Fibroblast of skin of left quadriceps (primary cell): ENCODE data around the gene INSRR.
A peak's percentile ranks its signal among the peaks of the same experiment; 100 is the strongest.

Source experiments
- DNase-seq, 2 experiments: peaks; one replicate each; pipeline ENCODE4 v3.0.0-alpha.2; 2013; ENCODE audit warnings: low read depth in 2 of 2

The INSRR gene

GRCh38 chr1:156894001-156894400 is 35.1 kb upstream of the INSRR start:
- no peak for DNase-seq

DNA sequence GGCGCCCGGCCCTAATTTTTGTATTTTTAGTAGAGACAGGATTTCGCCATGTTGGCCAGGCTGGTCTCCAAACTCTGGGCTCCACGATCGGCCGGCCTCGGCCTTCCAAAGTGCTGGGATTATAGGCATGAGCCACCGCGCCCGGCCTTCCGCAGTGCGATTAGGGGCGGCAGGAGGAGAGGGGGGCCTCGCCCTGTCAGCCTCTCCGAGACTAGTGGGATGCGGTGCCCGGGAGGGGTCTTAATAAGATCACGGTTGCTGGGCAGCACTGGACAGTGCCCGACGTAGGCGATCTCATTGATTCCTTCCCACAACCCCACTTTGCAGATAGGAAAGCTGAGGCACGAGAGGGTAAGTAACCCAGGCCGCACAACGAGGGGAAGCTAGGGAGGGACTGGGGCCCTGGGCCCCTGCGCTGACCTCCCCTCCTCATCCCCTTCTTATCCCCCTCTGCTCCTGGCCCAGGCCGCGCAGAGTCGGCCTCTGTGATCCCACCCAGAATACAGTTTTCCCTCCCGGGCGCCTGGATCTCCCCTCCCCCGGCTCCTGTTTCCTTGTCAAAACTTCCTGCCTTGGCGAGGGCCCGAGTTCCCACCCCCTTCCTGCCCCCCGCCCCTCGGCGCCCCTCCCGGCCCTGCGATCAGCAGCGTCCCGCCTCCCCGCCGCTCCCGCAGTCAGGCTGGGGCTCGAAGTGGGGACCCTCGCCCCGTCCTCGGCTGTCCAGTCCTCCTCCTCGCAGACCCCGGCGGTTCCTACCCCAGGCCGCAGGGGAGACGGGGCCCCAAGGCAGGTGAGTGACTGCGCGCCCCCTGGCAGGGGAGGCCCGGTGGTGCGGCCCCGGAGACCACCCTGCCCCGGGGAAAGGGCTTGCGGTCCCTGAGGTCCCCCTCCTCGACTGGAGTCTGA is 34.4 kb upstream of the INSRR start, which contains the start of gene PEAR1:
Gene PEAR1, plus strand, starts transcription at position 671 of the 906 bp plus-strand sequence. CDS start 10,209 bp downstream, outside the sequence.
- peak in 1 of 2 experiments; percentile 40 for DNase-seq

- peak; percentile 73 to 74 for DNase-seq
Observed at GRCh38 chr1:156892190-156893047, 33.5 kb upstream of the INSRR start.

GRCh38 chr1:156889802-156890580 is 31.1 kb upstream of the INSRR start:
- DNase-seq, result no peak

- no peak for DNase-seq
Observed at GRCh38 chr1:156887734-156888133, 28.8 kb upstream of the INSRR start.

DNA sequence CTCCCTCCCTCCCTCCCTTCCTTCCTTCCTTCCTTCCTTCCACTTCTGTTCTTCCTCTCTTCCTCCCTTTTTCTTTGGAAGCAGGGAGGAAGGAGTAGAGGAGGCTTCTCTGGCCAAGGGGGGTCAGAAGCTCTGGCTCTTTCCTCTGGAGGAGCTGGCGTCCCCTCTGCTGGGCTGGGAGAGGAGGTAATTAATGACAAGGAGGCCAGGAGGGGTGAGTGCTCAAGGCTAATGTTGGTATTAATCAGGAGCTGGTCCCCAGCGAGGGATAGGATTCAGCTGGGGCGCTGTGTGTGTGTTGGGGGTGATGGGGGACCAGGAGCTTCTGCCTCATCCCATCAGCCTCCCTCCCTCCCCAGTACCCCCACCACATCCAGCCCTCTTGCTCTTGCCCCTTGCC is 28.4 kb upstream of the INSRR start:
- DNase-seq, result no peak

GRCh38 chr1:156886583-156887281 is 27.8 kb upstream of the INSRR start:
- DNase-seq, result no peak

DNA sequence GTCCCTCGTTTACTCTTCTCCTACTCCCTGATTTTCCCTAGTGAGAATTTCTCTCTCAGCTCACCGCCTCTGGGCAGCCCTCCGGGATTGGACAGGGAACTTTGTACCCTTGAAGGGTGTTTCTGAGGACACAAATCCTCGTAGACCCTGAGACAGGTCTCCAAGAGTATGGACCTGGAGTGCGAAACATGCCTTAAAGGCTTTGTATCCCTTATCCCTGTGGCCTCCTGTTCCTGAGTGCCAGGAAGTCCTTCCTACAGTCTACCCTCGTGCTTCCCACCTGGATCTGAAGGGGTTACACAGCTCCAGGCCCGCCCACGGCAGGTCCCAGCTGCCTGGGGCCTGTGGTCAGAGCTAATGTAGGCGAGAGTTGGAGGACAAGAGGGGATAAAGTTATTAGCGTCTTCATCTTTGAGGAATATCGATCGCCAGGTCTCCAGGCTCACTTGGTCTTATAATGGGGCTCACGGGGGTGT is 27.0 kb upstream of the INSRR start:
- DNase-seq, result no peak

DNA sequence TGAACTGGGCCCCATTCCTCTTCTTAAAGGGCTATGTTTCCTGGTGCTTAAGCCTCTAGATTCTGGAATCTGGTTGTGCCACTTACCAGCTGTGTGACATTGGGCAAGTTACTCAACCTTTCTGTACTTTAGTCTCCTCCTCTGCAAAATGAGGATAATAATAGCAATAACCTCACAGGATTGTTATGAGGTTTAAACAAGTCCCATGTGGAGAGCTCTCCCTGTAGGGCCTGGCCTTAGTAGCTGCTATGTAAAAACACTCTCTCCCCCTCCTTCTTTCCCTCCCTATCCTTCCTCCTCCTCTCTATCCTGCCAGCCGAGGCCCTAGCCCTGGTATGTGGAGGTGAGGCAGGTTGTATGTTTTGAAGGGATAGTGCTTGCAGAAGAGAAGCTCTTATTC is 26.4 kb upstream of the INSRR start:
- DNase-seq, result no peak

- no peak for DNase-seq
Observed at GRCh38 chr1:156884560-156885184, 25.8 kb upstream of the INSRR start.

DNA sequence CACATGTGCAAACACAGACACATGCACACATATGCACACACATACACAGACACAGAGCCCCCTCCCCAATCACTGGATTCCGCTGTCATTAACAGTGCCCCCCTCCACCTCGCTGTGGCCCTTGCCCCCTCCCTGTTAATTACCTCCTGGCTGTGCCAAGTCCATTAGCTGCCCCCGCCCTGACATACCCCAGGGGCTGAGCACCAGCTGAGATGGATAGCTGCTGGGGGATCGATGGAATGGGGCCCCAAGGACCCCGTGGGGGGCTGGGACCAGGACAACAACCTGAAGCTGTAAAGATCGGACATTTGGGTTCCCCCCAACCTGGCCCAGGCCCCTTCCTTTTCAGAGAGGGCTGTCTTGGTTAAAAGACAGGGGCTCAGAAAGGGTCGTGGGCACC is 25.0 kb upstream of the INSRR start:
- DNase-seq, result no peak

DNA sequence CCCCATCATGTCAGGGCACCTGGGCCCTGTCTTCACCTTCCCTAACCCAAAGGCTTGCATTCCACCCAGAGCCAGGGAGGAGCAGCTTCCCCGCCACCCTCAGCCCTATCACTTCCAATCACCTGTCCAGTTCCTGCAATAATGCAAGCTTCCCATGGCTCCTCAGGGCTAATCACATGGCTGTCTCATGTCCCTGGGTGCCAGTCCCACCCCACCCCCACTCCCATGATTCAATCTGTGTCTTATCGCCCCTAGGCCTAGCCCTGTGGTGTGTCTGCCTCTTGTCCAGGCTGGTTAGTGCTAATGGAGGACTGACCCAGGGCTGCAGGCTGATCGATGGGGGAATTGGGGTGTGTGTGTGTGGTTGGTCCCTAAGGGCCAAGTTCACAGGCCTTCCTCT is 23.6 kb upstream of the INSRR start:
- DNase-seq, result no peak

GRCh38 chr1:156881663-156882062 is 22.7 kb upstream of the INSRR start:
- DNase-seq, result no peak

DNA sequence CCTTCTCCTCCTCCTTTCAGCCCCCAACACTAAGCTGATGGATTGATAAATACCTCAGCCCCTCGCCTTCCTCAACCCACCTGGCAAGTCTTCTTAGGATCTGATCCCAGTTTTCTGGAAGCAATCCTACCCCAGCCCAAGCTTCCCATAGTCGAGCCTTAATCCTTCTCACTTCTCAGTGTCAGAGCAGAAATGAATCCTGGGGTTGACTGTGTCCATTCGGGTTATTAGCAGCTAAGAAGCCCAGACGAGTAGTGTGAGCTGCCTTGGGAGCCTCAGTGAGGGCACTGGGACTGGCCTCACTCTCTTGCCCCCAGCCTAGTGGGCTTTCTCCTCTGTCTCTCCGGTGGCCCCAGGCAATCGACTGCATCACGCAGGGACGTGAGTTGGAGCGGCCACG is 22.2 kb upstream of the INSRR start:
- no peak for DNase-seq

DNA sequence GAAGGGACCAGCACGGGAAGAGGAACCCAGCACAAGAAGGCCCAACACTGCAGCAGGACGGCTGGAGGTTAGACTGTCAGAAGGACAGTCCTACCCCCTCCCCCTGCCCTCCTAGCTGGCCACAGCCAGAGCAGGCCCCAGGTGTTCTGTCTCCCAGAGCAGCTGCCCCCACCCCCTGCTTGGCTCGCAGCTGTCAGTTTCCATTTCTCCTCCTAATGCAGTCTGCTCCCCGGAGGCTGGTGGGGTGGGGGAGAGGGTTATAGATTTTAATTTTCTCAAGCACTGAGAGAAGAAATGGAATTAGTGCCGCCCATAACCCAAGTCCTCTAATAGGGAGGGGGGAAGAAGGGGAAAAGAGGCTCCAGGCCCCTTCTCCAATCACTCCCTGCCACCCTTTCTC is 21.6 kb upstream of the INSRR start:
- no peak for DNase-seq

DNA sequence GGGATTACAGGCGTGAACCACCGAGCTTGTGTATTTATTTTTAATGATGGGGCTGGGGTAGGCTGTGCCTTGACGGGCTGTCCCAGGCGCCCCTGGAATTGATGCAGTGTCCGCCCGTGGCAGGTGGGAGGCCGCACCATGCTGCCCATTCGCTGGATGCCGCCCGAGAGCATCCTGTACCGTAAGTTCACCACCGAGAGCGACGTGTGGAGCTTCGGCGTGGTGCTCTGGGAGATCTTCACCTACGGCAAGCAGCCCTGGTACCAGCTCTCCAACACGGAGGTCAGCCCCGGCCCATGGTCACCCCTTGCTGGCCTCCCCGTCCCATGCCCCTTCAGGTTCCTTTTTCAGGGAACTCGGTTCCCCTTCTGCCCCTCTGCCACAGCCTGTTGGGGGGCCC is 21.0 kb upstream of the INSRR start:
- no peak for DNase-seq

- no peak for DNase-seq
Observed at GRCh38 chr1:156877433-156878170, 18.7 kb upstream of the INSRR start.

DNA sequence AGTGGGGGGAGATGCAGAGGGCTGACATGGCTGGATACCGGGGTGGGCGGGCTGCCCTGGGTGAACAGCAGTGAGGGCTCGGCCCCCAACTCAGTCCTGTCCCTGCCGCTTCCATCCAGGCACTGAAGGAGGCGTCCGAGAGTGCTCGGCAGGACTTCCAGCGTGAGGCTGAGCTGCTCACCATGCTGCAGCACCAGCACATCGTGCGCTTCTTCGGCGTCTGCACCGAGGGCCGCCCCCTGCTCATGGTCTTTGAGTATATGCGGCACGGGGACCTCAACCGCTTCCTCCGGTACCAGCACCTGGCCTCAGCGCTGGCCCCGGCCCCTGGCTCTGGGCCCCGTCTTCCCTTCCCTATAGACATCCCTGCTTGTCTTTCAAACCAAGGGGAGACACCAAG is 17.4 kb upstream of the INSRR start:
- DNase-seq, result no peak

DNA sequence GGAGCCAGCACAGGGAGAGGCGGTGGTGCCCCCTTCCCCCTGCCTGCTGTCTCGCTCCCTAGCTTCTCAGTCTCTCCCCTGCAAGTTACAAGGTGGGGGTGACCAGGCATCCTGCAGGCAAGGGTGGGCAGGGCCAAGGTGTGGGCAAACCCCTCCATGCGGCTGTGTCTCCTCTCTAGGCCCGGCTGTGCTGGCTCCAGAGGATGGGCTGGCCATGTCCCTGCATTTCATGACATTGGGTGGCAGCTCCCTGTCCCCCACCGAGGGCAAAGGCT is 16.4 kb upstream of the INSRR start:
- DNase-seq, result no peak
